HG02852 (cell line): ENCODE results near the gene ZNF766.
"Not testable (repeated sequence)": the region's sequence is repeated elsewhere in the genome, so short reads cannot be mapped to it uniquely, and the experiment has no call there.

Experiments
- ATAC-seq: cut with Tn5 transposase; IDR thresholded peaks from one replicate; pipeline ENCODE4 v1.9.1; 2021; ENCODE audit warnings: mild to moderate bottlenecking, moderate library complexity; ENCODE audit not compliant: unreplicated experiment

The ZNF766 gene

GRCh38 chr19:52274191-52274590 is 4.8 kb downstream of the ZNF766 start:
- ATAC-seq = no peak

- no peak for ATAC-seq
Measured at GRCh38 chr19:52275988-52276387, 6.6 kb downstream of the ZNF766 start.

- no peak for ATAC-seq
Measured at GRCh38 chr19:52277471-52277870, 8.1 kb downstream of the ZNF766 start.

- no peak for ATAC-seq
Measured at GRCh38 chr19:52286256-52286655, 16.9 kb downstream of the ZNF766 start.

- ATAC-seq = no peak
Measured at GRCh38 chr19:52291781-52292180, 22.4 kb downstream of the ZNF766 start.

- ATAC-seq = not testable (repeated sequence)
Measured at GRCh38 chr19:52292946-52293345, 23.6 kb downstream of the ZNF766 start.

GRCh38 chr19:52296400-52296772 is 27.0 kb downstream of the ZNF766 start:
- no peak for ATAC-seq

GRCh38 chr19:52296773-52297600 is 27.6 kb downstream of the ZNF766 start, which contains the start of gene ZNF480:
Gene ZNF480, plus strand, starts transcription at chr19:52297169. Its CDS starts 3,244 bp downstream, at chr19:52300413.
- peak; percentile 51 for ATAC-seq

GRCh38 chr19:52297601-52298364 is 28.4 kb downstream of the ZNF766 start:
- ATAC-seq = peak; percentile 19

GRCh38 chr19:52307275-52307674 is 37.9 kb downstream of the ZNF766 start:
- no peak for ATAC-seq

- no peak for ATAC-seq
Measured at GRCh38 chr19:52322429-52322828, 53.0 kb downstream of the ZNF766 start.

GRCh38 chr19:52331757-52332156 is 62.4 kb downstream of the ZNF766 start:
- ATAC-seq = no peak

- ATAC-seq = no peak
Measured at GRCh38 chr19:52335768-52336116, 66.4 kb downstream of the ZNF766 start.

- ATAC-seq = peak; percentile 67
Measured at GRCh38 chr19:52336117-52336790, 66.9 kb downstream of the ZNF766 start, which contains the start of gene ZNF610. Gene ZNF610, plus strand, starts transcription at chr19:52336243. Its CDS starts 12,930 bp downstream, at chr19:52349173.

- ATAC-seq = no peak
Measured at GRCh38 chr19:52336791-52337381, 67.5 kb downstream of the ZNF766 start.

GRCh38 chr19:52339022-52339421 is 69.6 kb downstream of the ZNF766 start:
- ATAC-seq = not testable (repeated sequence)

GRCh38 chr19:52343548-52343947 is 74.2 kb downstream of the ZNF766 start:
- no peak for ATAC-seq

GRCh38 chr19:52345162-52345561 is 75.8 kb downstream of the ZNF766 start:
- ATAC-seq = no peak
